HepG2 (cell line): ENCODE data around the gene SPRR5. TPM values are rescaled to one million over a fixed set of nuclear protein-coding genes. Genes with fewer than 3 reads are reported as not detected.

Experiments used
- ATAC-seq: fragments of 200-7000 bp; cut with Tn5 transposase; 3 replicates; pipeline ENCODE4 v1.9.1; 2020; ENCODE audit warnings: mild to moderate bottlenecking, moderate library complexity
- BruUV-seq: library from RNA; stranded (reverse); fragments of 400-500 nt; replicated peaks from 2 replicates; lab custom pipeline; 2021; lab: Mats Ljungman, UMichigan
- CTCF ChIA-PET: fragments of 300-600 bp; formaldehyde crosslinking; extraction: SDS; loops from one replicate; lab custom pipeline; 2021; ENCODE audit warnings: low total read pairs, inconsistent platforms, low intra/inter-chr PET ratio; lab: Yijun Ruan, JAX
- POLR2A ChIA-PET: fragments of 350-600 bp; sonication (Branson Sonifier 250); formaldehyde crosslinking; loops from one replicate; lab custom pipeline; 2020; ENCODE audit warnings: antibody characterized with exemption, inconsistent platforms; lab: Yijun Ruan, JAX
- DNase-seq: peaks from one replicate; pipeline ENCODE4 v3.0.0-alpha.2; 2015; ENCODE audit warnings: low spot score
- FAIRE-seq: peaks from 3 replicates; lab custom pipeline; 2011; peaks lifted over from hg19 to GRCh38; lab: Jason Lieb, UNC
- H2AFZ ChIP-seq: one replicate; pipeline ENCODE4 v1.6.1; 2011; ENCODE audit warnings: low read length, inconsistent platforms
- H3K27ac ChIP-seq: fragments of 300-600 bp; 3 replicates; pipeline ENCODE4 v1.8.0; 2011; ENCODE audit warnings: mixed run types, mild to moderate bottlenecking, mixed read lengths, low read length, inconsistent platforms; ENCODE audit not compliant: insufficient read depth; ENCODE audit errors: extremely low read length
- H3K27me3 ChIP-seq, 2 experiments: fragments of 200-600 bp in 1 of 2; 2 replicates in 1 of 2; 3 replicates in 1 of 2; pipeline versions ENCODE4 v1.6.0 to v1.8.0; 2011; ENCODE audit warnings: low read length in 2 of 2, mild to moderate bottlenecking in 2 of 2, moderate library complexity in 2 of 2, inconsistent platforms in 1 of 2; ENCODE audit not compliant: insufficient read depth in 2 of 2, control insufficient read depth in 1 of 2
- H3K36me3 ChIP-seq, 2 experiments: fragments of 200-600 bp in 1 of 2; replicated peaks in 1 of 2; 2 replicates in 1 of 2; 3 replicates in 1 of 2; pipeline versions ENCODE4 v1.5.1 to v1.8.0; 2011; ENCODE audit warnings: low read length in 2 of 2, inconsistent platforms in 1 of 2; ENCODE audit not compliant: insufficient read depth in 2 of 2, control insufficient read depth in 1 of 2
- H3K4me1 ChIP-seq: 2 replicates; pipeline ENCODE4 v1.5.1; 2012; ENCODE audit warnings: low read length, inconsistent platforms; ENCODE audit not compliant: insufficient read depth
- H3K4me2 ChIP-seq: 2 replicates; pipeline ENCODE4 v1.6.0; 2011; ENCODE audit warnings: low read depth, low read length, inconsistent platforms
- H3K4me3 ChIP-seq, 3 experiments: fragments of 200-600 bp in 1 of 3; sonication (generic), shearing (Covaris generic) in 1 of 3; replicated peaks in 1 of 3; 2 replicates each; pipeline ENCODE4 v1.5.1; 2011 to 2016; ENCODE audit warnings: low read length in 3 of 3, inconsistent platforms in 2 of 3, low read depth in 2 of 3, mild to moderate bottlenecking in 2 of 3, control low read depth in 1 of 3, mixed read lengths in 1 of 3; ENCODE audit not compliant: insufficient read depth in 1 of 3
- H3K79me2 ChIP-seq: one replicate; pipeline ENCODE4 v1.6.1; 2011; ENCODE audit warnings: low read length, inconsistent platforms; ENCODE audit not compliant: insufficient read depth
- H3K9ac ChIP-seq: 2 replicates; pipeline ENCODE4 v1.6.0; 2011; ENCODE audit warnings: mild to moderate bottlenecking, low read depth, low read length, inconsistent platforms; ENCODE audit not compliant: insufficient read depth
- H3K9me3 ChIP-seq: 2 replicates; pipeline ENCODE4 v1.5.1; 2012; ENCODE audit warnings: mild to moderate bottlenecking, low read length
- H4K20me1 ChIP-seq: 2 replicates; pipeline ENCODE4 v1.6.0; 2011; ENCODE audit warnings: inconsistent platforms, mild to moderate bottlenecking, low read length, moderate library complexity; ENCODE audit not compliant: insufficient read depth
- CBX1 ChIP-seq: IDR thresholded peaks from one replicate; pipeline ENCODE4 v1.6.1; 2016; ENCODE audit warnings: antibody characterized with exemption, low read depth
- MTF1 ChIP-seq: sonication (generic); formaldehyde crosslinking; IDR thresholded peaks from 2 replicates; pipeline ENCODE4 v1.5.0; 2020; ENCODE audit warnings: missing genetic modification reagents
- NRL ChIP-seq: sonication (generic); formaldehyde crosslinking; IDR thresholded peaks from 2 replicates; pipeline ENCODE4 v1.5.0; 2020; ENCODE audit warnings: missing genetic modification reagents, mild to moderate bottlenecking, moderate library complexity, borderline replicate concordance
- PRPF4 ChIP-seq: fragments of 200-400 bp; formaldehyde crosslinking; IDR thresholded peaks from 2 replicates; pipeline ENCODE4 v1.6.1; 2016; ENCODE audit warnings: low read length, low read depth; ENCODE audit not compliant: poor library complexity, severe bottlenecking
- SIX1 ChIP-seq: sonication (generic); formaldehyde crosslinking; IDR thresholded peaks from 2 replicates; pipeline ENCODE4 v1.4.0; 2020; ENCODE audit warnings: missing genetic modification reagents, borderline replicate concordance
- TCF12 ChIP-seq, 2 experiments: fragments of 450-650 bp in 1 of 2; sonication (generic) in 1 of 2; formaldehyde crosslinking in 1 of 2; IDR thresholded peaks; 2 replicates each; pipeline versions ENCODE4 v1.6.1 to v1.8.0; 2017 to 2022; ENCODE audit warnings: antibody characterized with exemption in 1 of 2, mild to moderate bottlenecking in 1 of 2, missing genetic modification reagents in 1 of 2, moderate library complexity in 1 of 2
- TEF ChIP-seq: sonication (generic); formaldehyde crosslinking; IDR thresholded peaks from 2 replicates; pipeline ENCODE4 v1.5.0; 2020; ENCODE audit warnings: missing genetic modification reagents
- TP53 ChIP-seq: sonication (generic); formaldehyde crosslinking; conservative IDR thresholded peaks from 2 replicates; pipeline ENCODE4 v1.4.0; 2020; ENCODE audit warnings: missing genetic modification reagents
- UBTF ChIP-seq: sonication (generic); formaldehyde crosslinking; IDR thresholded peaks from 2 replicates; pipeline ENCODE4 v1.4.0; 2020; ENCODE audit warnings: mild to moderate bottlenecking, missing genetic modification reagents
- ZMAT5 ChIP-seq: sonication (generic); formaldehyde crosslinking; IDR thresholded peaks from 2 replicates; pipeline ENCODE4 v1.5.0; 2020; ENCODE audit warnings: mild to moderate bottlenecking, low read depth, missing genetic modification reagents, borderline replicate concordance
- ZNF296 ChIP-seq: sonication (generic); formaldehyde crosslinking; conservative IDR thresholded peaks from 2 replicates; pipeline ENCODE4 v1.5.0; 2020; ENCODE audit warnings: mild to moderate bottlenecking, missing genetic modification reagents
- ZNF362 ChIP-seq: sonication (generic); formaldehyde crosslinking; IDR thresholded peaks from 2 replicates; pipeline ENCODE4 v1.4.0; 2020; ENCODE audit warnings: missing genetic modification reagents, mild to moderate bottlenecking, borderline replicate concordance
- WGBS: methylation state at CpG from one replicate; pipeline ENCODE4 v1.1.6; 2017; ENCODE audit warnings: low lambda C conversion rate; 5-methylcytosine and 5-hydroxymethylcytosine counted together
- in situ Hi-C: cut with HindIII; loops from 2 replicates; pipeline ENCODE4 v1.10.0; 2017; ENCODE audit warnings: low pct_unique_long_range_greater_than_20kb; ENCODE audit not compliant: extremely low pct_ligation_motif_present
- intact Hi-C: fragments of 100-400 bp; cut with micrococcal nuclease; formaldehyde crosslinking; loops from one replicate; pipeline ENCODE4 v1.10.0; 2022; ENCODE audit not compliant: unreplicated experiment
- polyA plus RNA-seq, 8 experiments: library from polyadenylated mRNA; depleted of rRNA in 3 of 8; stranded (reverse) in 7 of 8; unstranded in 1 of 8; fragments of >200 nt; fragmentation: Illumina TruSeq in 4 of 8; extraction: Trizol in 4 of 8; gene quantifications; 2 replicates each; pipeline versions ENCODE4 v1.2.1 to v1.2.3, GENCODE V29; 2011 to 2016; ENCODE audit warnings: low read depth in 4 of 8, missing spikeins in 1 of 8, mixed read lengths in 1 of 8; ENCODE audit not compliant: insufficient read depth in 1 of 8
- total RNA-seq, 5 experiments: library from RNA; depleted of rRNA; stranded (reverse); fragments of >200 nt; fragmentation: Illumina TruSeq; extraction: Trizol; gene quantifications; 2 replicates each; pipeline ENCODE4 v1.2.3, GENCODE V29; 2016; ENCODE audit warnings: low read depth in 1 of 5

SPRR5 gene
- total and polyA plus RNA-seq, 2 of the 13 experiments (the other 11 are each of a cell fraction or from before 2014, with no cell fraction given), result not detected

- Histone ChIP-seq H3K4me2 (no peak overlapping the region), H3K4me3 (no peak overlapping the region), H3K36me3 (no peaks in the 10 kb centered on the region), H3K9ac (no peak overlapping the region), H3K79me2 (no peaks in the 10 kb centered on the region), H3K27me3 (no peaks in the 10 kb centered on the region), H3K27ac (no peak overlapping the region), H2AFZ (no peak overlapping the region), H4K20me1 (no peaks in the 10 kb centered on the region), H3K9me3 (no peaks in the 10 kb centered on the region), H3K4me1 (no peaks in the 10 kb centered on the region)
- no peak for TF ChIP-seq SIX1
- no peak for TF ChIP-seq CBX1
- TF ChIP-seq MTF1, result no peak
- no peak for TF ChIP-seq ZMAT5 (CRISPR knock-in tag)
- no peak for TF ChIP-seq ZNF362 (CRISPR knock-in tag)
- intact Hi-C loops (no loop called here), in situ Hi-C loops (no loop called here)
- no peak for DNase-seq
- BruUV-seq, result no TSS peak
- no peak for ATAC-seq
- ChIA-PET CTCF (no interaction called here), POLR2A (no interaction called here)
- FAIRE-seq, result no peak
- 9% methylated on average over 5 of the region's 5 CpGs for WGBS
These were observed 49.8 kb downstream of the SPRR5 start for GRCh38 chr1:152996633-152997400.

- no peaks in the 10 kb centered on the region for H3K79me2 ChIP-seq
- H3K9me3 ChIP-seq, result no peaks in the 10 kb centered on the region
- H4K20me1 ChIP-seq, result no peaks in the 10 kb centered on the region
- H3K4me2 ChIP-seq, result no peak overlapping the region
- H3K4me1 ChIP-seq, result no peaks in the 10 kb centered on the region
- 17% methylated on average over 5 of the region's 7 CpGs for WGBS
- H3K4me3 ChIP-seq, result no peak overlapping the region
- no peaks in the 10 kb centered on the region for H3K27me3 ChIP-seq
- H2AFZ ChIP-seq, result no peak overlapping the region
- no peak overlapping the region for H3K27ac ChIP-seq
- FAIRE-seq, result no peak
- in situ Hi-C loops, result no loop called here
- no peak overlapping the region for H3K9ac ChIP-seq
- intact Hi-C loops, result no loop called here
- no TSS peak for BruUV-seq
- POLR2A ChIA-PET, result no interaction called here
- H3K36me3 ChIP-seq, result no peaks in the 10 kb centered on the region
- ATAC-seq, result no peak
- no peak for DNase-seq
- CTCF ChIA-PET, result no interaction called here
- TF ChIP-seq UBTF (CRISPR knock-in tag) (no peak), TP53 (CRISPR knock-in tag) (no peak), NRL (CRISPR knock-in tag) (no peak), TEF (CRISPR knock-in tag) (no peak), ZNF296 (no peak), PRPF4 (no peak), TCF12 (IDR thresholded peaks at IDR 0.05) (no peak), TCF12 (CRISPR knock-in tag; IDR thresholded peaks at IDR 0.05) (no peak)
These were observed 50.9 kb downstream of the SPRR5 start for GRCh38 chr1:152997901-152998300.
